WTC11 (cell line): ENCODE measurements around the gene KCNJ18.
"Not testable (repeated sequence)": the region's sequence is repeated elsewhere in the genome, so short reads cannot be mapped to it uniquely, and the experiment has no call there.

Source experiments
- ELF4 ChIP-seq: sonication (generic); formaldehyde crosslinking; IDR thresholded peaks from 2 replicates; pipeline ENCODE4 v1.8.1; 2022; ENCODE audit warnings: low read depth, mild to moderate bottlenecking, moderate library complexity, missing genetic modification reagents
- JAZF1 ChIP-seq: fragments of 250-450 bp; sonication (Bioruptor Pico); IDR thresholded peaks from 2 replicates; pipeline ENCODE4 v1.9.0; 2021; ENCODE audit warnings: moderate library complexity, mild to moderate bottlenecking, inconsistent platforms
- NR2C2 ChIP-seq: sonication (generic); formaldehyde crosslinking; IDR thresholded peaks from 2 replicates; pipeline ENCODE4 v1.8.0; 2022; ENCODE audit warnings: mild to moderate bottlenecking, missing genetic modification reagents
- SMAD3 ChIP-seq: sonication (generic); formaldehyde crosslinking; IDR thresholded peaks from 2 replicates; pipeline ENCODE4 v1.8.0; 2022; ENCODE audit warnings: missing genetic modification reagents, mild to moderate bottlenecking, borderline replicate concordance
- ZBTB21 ChIP-seq: sonication (generic); formaldehyde crosslinking; IDR thresholded peaks from 2 replicates; pipeline ENCODE4 v1.8.1; 2023; ENCODE audit warnings: mild to moderate bottlenecking, missing genetic modification reagents, borderline replicate concordance
- ZNF416 ChIP-seq: fragments of 250-450 bp; sonication (Bioruptor Pico); IDR thresholded peaks from 2 replicates; pipeline ENCODE4 v1.9.0; 2021; ENCODE audit warnings: mild to moderate bottlenecking, inconsistent platforms
- TF ChIP-seq, protein P1 (sequence below): fragments of 200-600 bp; IDR thresholded peaks from 2 replicates; pipeline ENCODE4 v1.8.0; 2022; ENCODE audit warnings: antibody characterized with exemption
- TF ChIP-seq, protein P2 (sequence below): sonication (generic); formaldehyde crosslinking; IDR thresholded peaks from 2 replicates; pipeline ENCODE4 v1.8.0; 2022; ENCODE audit warnings: mild to moderate bottlenecking, missing genetic modification reagents
- TF ChIP-seq, protein P3 (sequence below): sonication (generic); formaldehyde crosslinking; IDR thresholded peaks from 2 replicates; pipeline ENCODE4 v1.8.1; 2023; ENCODE audit warnings: mild to moderate bottlenecking, missing genetic modification reagents
- TF ChIP-seq, protein P4 (sequence below): sonication (generic); formaldehyde crosslinking; conservative IDR thresholded peaks from 2 replicates; pipeline ENCODE4 v1.8.1; 2022; ENCODE audit warnings: mild to moderate bottlenecking, missing genetic modification reagents
- TF ChIP-seq, protein P5 (sequence below): sonication (generic); formaldehyde crosslinking; IDR thresholded peaks from 2 replicates; pipeline ENCODE4 v1.8.1; 2022; ENCODE audit warnings: mild to moderate bottlenecking, missing genetic modification reagents, moderate library complexity, borderline replicate concordance
- TF ChIP-seq, protein P6 (sequence below): sonication (generic); formaldehyde crosslinking; IDR thresholded peaks from 2 replicates; pipeline ENCODE4 v1.8.1; 2022; ENCODE audit warnings: mild to moderate bottlenecking, moderate library complexity, missing genetic modification reagents
- TF ChIP-seq, protein P7 (sequence below): sonication (generic); formaldehyde crosslinking; IDR thresholded peaks from 2 replicates; pipeline ENCODE4 v1.8.0; 2022; ENCODE audit warnings: mild to moderate bottlenecking, missing genetic modification reagents
- TF ChIP-seq, protein P8 (sequence below): sonication (generic); formaldehyde crosslinking; IDR thresholded peaks from 2 replicates; pipeline ENCODE4 v1.8.1; 2023; ENCODE audit warnings: mild to moderate bottlenecking, missing genetic modification reagents, moderate library complexity

DNA sequence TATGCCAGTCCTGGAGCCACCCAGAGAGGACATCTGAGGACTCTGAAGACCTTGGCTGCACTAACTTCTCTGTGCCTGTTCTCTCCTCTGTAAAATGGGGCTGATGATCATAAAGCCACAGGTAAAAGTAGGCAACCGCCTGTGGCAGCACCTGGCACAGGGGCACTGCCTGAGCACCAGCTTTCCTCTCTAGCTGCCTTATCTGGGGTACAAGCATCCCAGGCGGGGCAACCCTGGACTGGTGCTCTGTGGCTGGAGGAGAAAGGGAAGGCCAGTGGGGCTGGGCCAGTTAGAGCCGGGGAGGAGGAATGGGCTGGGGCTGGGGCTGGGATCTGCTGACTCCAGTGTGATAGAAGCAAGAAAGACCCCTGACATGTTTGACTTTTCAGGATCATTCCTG lies 18.2 kb downstream of the KCNJ18 start:
- TF ChIP-seq, protein P1, sequence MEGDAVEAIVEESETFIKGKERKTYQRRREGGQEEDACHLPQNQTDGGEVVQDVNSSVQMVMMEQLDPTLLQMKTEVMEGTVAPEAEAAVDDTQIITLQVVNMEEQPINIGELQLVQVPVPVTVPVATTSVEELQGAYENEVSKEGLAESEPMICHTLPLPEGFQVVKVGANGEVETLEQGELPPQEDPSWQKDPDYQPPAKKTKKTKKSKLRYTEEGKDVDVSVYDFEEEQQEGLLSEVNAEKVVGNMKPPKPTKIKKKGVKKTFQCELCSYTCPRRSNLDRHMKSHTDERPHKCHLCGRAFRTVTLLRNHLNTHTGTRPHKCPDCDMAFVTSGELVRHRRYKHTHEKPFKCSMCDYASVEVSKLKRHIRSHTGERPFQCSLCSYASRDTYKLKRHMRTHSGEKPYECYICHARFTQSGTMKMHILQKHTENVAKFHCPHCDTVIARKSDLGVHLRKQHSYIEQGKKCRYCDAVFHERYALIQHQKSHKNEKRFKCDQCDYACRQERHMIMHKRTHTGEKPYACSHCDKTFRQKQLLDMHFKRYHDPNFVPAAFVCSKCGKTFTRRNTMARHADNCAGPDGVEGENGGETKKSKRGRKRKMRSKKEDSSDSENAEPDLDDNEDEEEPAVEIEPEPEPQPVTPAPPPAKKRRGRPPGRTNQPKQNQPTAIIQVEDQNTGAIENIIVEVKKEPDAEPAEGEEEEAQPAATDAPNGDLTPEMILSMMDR = not testable (repeated sequence)
- TF ChIP-seq, protein P2, sequence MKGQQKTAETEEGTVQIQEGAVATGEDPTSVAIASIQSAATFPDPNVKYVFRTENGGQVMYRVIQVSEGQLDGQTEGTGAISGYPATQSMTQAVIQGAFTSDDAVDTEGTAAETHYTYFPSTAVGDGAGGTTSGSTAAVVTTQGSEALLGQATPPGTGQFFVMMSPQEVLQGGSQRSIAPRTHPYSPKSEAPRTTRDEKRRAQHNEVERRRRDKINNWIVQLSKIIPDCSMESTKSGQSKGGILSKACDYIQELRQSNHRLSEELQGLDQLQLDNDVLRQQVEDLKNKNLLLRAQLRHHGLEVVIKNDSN (CRISPR knock-in tag) = not testable (repeated sequence)
- TF ChIP-seq, protein P3, sequence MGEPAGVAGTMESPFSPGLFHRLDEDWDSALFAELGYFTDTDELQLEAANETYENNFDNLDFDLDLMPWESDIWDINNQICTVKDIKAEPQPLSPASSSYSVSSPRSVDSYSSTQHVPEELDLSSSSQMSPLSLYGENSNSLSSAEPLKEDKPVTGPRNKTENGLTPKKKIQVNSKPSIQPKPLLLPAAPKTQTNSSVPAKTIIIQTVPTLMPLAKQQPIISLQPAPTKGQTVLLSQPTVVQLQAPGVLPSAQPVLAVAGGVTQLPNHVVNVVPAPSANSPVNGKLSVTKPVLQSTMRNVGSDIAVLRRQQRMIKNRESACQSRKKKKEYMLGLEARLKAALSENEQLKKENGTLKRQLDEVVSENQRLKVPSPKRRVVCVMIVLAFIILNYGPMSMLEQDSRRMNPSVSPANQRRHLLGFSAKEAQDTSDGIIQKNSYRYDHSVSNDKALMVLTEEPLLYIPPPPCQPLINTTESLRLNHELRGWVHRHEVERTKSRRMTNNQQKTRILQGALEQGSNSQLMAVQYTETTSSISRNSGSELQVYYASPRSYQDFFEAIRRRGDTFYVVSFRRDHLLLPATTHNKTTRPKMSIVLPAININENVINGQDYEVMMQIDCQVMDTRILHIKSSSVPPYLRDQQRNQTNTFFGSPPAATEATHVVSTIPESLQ (CRISPR knock-in tag) = not testable (repeated sequence)
- not testable (repeated sequence) for TF ChIP-seq ZBTB21 (CRISPR knock-in tag); ELF4; NR2C2; ZNF416; JAZF1 (CRISPR knock-in tag); SMAD3
- TF ChIP-seq, protein P4, sequence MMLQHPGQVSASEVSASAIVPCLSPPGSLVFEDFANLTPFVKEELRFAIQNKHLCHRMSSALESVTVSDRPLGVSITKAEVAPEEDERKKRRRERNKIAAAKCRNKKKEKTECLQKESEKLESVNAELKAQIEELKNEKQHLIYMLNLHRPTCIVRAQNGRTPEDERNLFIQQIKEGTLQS (CRISPR knock-in tag) = not testable (repeated sequence)
- TF ChIP-seq, protein P5, sequence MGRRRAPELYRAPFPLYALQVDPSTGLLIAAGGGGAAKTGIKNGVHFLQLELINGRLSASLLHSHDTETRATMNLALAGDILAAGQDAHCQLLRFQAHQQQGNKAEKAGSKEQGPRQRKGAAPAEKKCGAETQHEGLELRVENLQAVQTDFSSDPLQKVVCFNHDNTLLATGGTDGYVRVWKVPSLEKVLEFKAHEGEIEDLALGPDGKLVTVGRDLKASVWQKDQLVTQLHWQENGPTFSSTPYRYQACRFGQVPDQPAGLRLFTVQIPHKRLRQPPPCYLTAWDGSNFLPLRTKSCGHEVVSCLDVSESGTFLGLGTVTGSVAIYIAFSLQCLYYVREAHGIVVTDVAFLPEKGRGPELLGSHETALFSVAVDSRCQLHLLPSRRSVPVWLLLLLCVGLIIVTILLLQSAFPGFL (CRISPR knock-in tag) = not testable (repeated sequence)
- TF ChIP-seq, protein P6, sequence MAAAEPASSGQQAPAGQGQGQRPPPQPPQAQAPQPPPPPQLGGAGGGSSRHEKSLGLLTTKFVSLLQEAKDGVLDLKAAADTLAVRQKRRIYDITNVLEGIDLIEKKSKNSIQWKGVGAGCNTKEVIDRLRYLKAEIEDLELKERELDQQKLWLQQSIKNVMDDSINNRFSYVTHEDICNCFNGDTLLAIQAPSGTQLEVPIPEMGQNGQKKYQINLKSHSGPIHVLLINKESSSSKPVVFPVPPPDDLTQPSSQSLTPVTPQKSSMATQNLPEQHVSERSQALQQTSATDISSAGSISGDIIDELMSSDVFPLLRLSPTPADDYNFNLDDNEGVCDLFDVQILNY = not testable (repeated sequence)
- TF ChIP-seq, protein P7, sequence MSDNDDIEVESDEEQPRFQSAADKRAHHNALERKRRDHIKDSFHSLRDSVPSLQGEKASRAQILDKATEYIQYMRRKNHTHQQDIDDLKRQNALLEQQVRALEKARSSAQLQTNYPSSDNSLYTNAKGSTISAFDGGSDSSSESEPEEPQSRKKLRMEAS (CRISPR knock-in tag) = not testable (repeated sequence)
- TF ChIP-seq, protein P8, sequence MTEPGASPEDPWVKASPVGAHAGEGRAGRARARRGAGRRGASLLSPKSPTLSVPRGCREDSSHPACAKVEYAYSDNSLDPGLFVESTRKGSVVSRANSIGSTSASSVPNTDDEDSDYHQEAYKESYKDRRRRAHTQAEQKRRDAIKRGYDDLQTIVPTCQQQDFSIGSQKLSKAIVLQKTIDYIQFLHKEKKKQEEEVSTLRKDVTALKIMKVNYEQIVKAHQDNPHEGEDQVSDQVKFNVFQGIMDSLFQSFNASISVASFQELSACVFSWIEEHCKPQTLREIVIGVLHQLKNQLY = not testable (repeated sequence)
